Tibial nerve (tissue), 3 donors: ENCODE measurements around the gene TUFM.

Experiments
- CTCF ChIP-seq, 5 experiments: fragments of 200-600 bp in 3 of 5; fragments of 450-650 bp in 2 of 5; sonication (generic) in 3 of 5; IDR thresholded peaks; one replicate each; pipeline ENCODE4 v1.5.1; 2016 to 2019; ENCODE audit warnings: antibody characterized with exemption in 5 of 5, mild to moderate bottlenecking in 3 of 5, moderate library complexity in 2 of 5
- POLR2A ChIP-seq, 2 donors: fragments of 450-650 bp; IDR thresholded peaks; one replicate each; pipeline ENCODE4 v1.6.1; 2017; ENCODE audit warnings: antibody characterized with exemption in 2 of 2, mild to moderate bottlenecking in 2 of 2, moderate library complexity in 2 of 2

DNA sequence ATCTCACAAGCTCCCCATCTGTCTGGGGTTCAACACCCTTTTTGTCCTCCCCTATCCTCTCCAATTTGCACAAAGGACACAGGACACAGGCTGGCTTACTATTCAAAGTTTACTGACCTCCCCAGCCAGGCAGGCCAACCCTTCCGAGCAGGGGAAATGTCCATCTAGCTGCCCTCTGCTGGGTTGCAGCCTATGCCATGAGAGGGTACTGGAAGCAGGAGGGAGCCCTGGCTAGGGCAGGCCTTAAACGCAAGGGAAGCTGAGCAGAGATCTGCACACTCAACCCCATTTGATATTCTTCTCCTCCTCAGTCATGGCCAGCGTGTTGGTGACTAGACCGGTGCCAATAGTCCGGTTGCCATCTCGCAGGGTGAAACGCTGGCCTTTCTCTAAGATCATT is 3.5 kb downstream of the TUFM start:
- TF ChIP-seq CTCF (IDR thresholded peaks at IDR 0.05) = no peak
- TF ChIP-seq POLR2A (IDR thresholded peaks at IDR 0.05) = no peak
